ENCODE measurements around the gene LRRC32.

DNA sequence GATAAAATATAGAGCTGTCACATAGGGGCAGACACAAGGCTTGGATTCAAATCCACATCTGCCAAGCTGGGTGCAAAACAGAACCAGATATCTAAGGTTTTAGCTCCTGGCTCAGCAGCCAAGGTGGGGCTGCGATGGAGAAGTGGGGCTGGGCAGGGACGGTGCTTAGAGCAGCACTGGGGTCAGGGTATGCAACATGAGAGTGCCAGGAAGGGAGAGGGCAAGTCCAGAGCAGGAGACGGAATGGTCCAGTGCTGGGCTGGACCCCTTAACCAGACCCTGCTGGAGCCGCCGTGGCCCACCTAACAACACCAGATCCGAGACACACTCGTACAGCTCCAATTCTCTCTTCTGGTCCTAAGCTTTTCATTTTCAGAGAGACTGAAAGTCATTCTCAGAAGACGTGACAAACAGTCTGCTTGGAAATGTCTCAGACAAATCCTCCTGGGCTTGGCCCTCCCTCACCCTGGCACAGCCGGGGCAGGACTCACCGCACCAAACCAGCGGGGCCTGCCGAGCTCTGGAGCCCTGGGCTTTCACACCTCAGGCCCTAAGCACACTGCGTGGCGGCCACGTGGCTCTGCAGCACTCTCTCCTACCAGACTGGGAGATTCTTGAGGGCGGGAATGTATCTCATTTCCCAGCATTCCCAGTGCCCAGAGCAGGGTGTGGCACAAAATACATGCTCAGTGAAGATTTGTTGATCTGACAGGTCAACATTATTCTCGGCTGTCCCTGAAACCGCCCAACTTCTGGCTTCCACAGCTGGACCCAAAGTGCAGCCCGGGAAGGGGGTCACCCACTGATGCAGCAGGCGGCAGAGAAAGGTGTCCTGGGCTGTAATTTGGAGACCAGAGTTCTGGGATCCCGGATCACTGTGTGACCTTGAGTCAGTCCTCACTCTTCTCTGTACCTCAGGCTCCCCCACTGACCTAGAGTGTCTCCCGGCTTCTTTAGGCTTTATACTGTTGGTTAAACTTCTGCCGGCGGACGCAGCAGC, 11.6 kb downstream of the LRRC32 start:
- TF ChIP-seq, protein P1, sequence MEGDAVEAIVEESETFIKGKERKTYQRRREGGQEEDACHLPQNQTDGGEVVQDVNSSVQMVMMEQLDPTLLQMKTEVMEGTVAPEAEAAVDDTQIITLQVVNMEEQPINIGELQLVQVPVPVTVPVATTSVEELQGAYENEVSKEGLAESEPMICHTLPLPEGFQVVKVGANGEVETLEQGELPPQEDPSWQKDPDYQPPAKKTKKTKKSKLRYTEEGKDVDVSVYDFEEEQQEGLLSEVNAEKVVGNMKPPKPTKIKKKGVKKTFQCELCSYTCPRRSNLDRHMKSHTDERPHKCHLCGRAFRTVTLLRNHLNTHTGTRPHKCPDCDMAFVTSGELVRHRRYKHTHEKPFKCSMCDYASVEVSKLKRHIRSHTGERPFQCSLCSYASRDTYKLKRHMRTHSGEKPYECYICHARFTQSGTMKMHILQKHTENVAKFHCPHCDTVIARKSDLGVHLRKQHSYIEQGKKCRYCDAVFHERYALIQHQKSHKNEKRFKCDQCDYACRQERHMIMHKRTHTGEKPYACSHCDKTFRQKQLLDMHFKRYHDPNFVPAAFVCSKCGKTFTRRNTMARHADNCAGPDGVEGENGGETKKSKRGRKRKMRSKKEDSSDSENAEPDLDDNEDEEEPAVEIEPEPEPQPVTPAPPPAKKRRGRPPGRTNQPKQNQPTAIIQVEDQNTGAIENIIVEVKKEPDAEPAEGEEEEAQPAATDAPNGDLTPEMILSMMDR (IDR thresholded peaks at IDR 0.05) = no peak
- no peak for TF ChIP-seq POLR2A (IDR thresholded peaks at IDR 0.05)
- TF ChIP-seq EP300 (IDR thresholded peaks at IDR 0.05) = no peak
